ENCODE results near the gene EBI3. TPM values are rescaled to one million over a fixed set of nuclear protein-coding genes. Genes with fewer than 3 reads are reported as not detected.
"Not testable (repeated sequence)": the region's sequence is repeated elsewhere in the genome, so short reads cannot be mapped to it uniquely, and the experiment has no call there.

EBI3 gene
- total RNA-seq, 1 experiment from 2014 or later, result 0.68 TPM

- no peak for TF ChIP-seq CTCF (IDR thresholded peaks at IDR 0.05; ENCODE audit: insufficient read depth in 1 of 2, low read depth in 1 of 2, low read length in 1 of 2, severe bottlenecking in 1 of 2, unreplicated experiment in 1 of 2)
- no peaks in the 10 kb centered on the region for H3K27me3 Mint-ChIP-seq (ENCODE audit: insufficient read depth, unreplicated experiment)
- no peaks in the 10 kb centered on the region for H3K36me3 Mint-ChIP-seq (ENCODE audit: insufficient read depth, unreplicated experiment)
- H3K27ac Mint-ChIP-seq (ENCODE audit: unreplicated experiment), result no peak overlapping the region
- CTCF ChIA-PET, result interaction anchor here (0.6 kb wide), 1 partner anchor 247 kb away, joined by 4 read pairs; no protein-coding TSS in a partner anchor
- Histone ChIP-seq H3K4me3 (ENCODE audit: low read depth, low read length) (no peak overlapping the region), H3K36me3 (ENCODE audit: control insufficient read depth, insufficient read depth, low read length) (no peaks in the 10 kb centered on the region), H3K9me3 (no peaks in the 10 kb centered on the region), H3K4me1 (peaks cover under 1% of the 10 kb centered on the region; the same call in 1 of the 2 replicates), H3K27me3 (replicated peaks; ENCODE audit: control insufficient read depth, insufficient read depth, low read length) (no peaks in the 10 kb centered on the region)
- BruUV-seq (replicated peaks), result no TSS peak
- no peaks in the 10 kb centered on the region for H3K9me3 Mint-ChIP-seq (ENCODE audit: unreplicated experiment)
- DNase-seq, result no peak
- no peak overlapping the region for H3K4me3 Mint-ChIP-seq (ENCODE audit: unreplicated experiment)
- intact Hi-C loops (cut with micrococcal nuclease; ENCODE audit: unreplicated experiment), result no loop called here
- POLR2A ChIA-PET, result no interaction called here
- H3K4me1 Mint-ChIP-seq (ENCODE audit: low read depth, unreplicated experiment), result peaks cover 12% of the 10 kb centered on the region
These were observed 5.5 kb downstream of the EBI3 start for GRCh38 chr19:4234862-4235201.

- H3K9me3 ChIP-seq; H3K36me3 ChIP-seq (ENCODE audit: control insufficient read depth, insufficient read depth, low read length); H3K4me3 ChIP-seq (ENCODE audit: low read depth, low read length); H3K27me3 Mint-ChIP-seq (ENCODE audit: insufficient read depth, unreplicated experiment); H3K27ac Mint-ChIP-seq (ENCODE audit: unreplicated experiment); H3K36me3 Mint-ChIP-seq (ENCODE audit: insufficient read depth, unreplicated experiment); CTCF ChIA-PET; POLR2A ChIA-PET; DNase-seq; intact Hi-C loops (cut with micrococcal nuclease; ENCODE audit: unreplicated experiment); H3K4me1 ChIP-seq; H3K4me3 Mint-ChIP-seq (ENCODE audit: unreplicated experiment); BruUV-seq (replicated peaks); H3K9me3 Mint-ChIP-seq (ENCODE audit: unreplicated experiment); H3K27me3 ChIP-seq (replicated peaks; ENCODE audit: control insufficient read depth, insufficient read depth, low read length): not testable (repeated sequence)
- H3K4me1 Mint-ChIP-seq (ENCODE audit: low read depth, unreplicated experiment), result peaks cover 12% of the 10 kb centered on the region
These were observed 8.2 kb downstream of the EBI3 start for GRCh38 chr19:4237510-4237909.

- BruUV-seq (replicated peaks), result no TSS peak
- peaks cover 12% of the 10 kb centered on the region for H3K4me1 Mint-ChIP-seq (ENCODE audit: low read depth, unreplicated experiment)
- H3K9me3 Mint-ChIP-seq (ENCODE audit: unreplicated experiment), result no peaks in the 10 kb centered on the region
- no peaks in the 10 kb centered on the region for H3K36me3 Mint-ChIP-seq (ENCODE audit: insufficient read depth, unreplicated experiment)
- no peaks in the 10 kb centered on the region for H3K27me3 Mint-ChIP-seq (ENCODE audit: insufficient read depth, unreplicated experiment)
- no peak for DNase-seq
- no peak for TF ChIP-seq CTCF (IDR thresholded peaks at IDR 0.05; ENCODE audit: insufficient read depth in 1 of 2, low read depth in 1 of 2, low read length in 1 of 2, severe bottlenecking in 1 of 2, unreplicated experiment in 1 of 2)
- intact Hi-C loops (cut with micrococcal nuclease; ENCODE audit: unreplicated experiment), result no loop called here
- no peak overlapping the region for H3K27ac Mint-ChIP-seq (ENCODE audit: unreplicated experiment)
- Histone ChIP-seq H3K4me1 (no peaks in the 10 kb centered on the region), H3K9me3 (0 out of 2 replicates have a peak, but pooled peaks cover 3% of the 10 kb centered on the region), H3K27me3 (replicated peaks; ENCODE audit: control insufficient read depth, insufficient read depth, low read length) (no peaks in the 10 kb centered on the region), H3K4me3 (ENCODE audit: low read depth, low read length) (no peak overlapping the region), H3K36me3 (ENCODE audit: control insufficient read depth, insufficient read depth, low read length) (no peaks in the 10 kb centered on the region)
- H3K4me3 Mint-ChIP-seq (ENCODE audit: unreplicated experiment), result no peak overlapping the region
- CTCF ChIA-PET, result no interaction called here
- POLR2A ChIA-PET, result no interaction called here
These were observed 9.5 kb downstream of the EBI3 start for GRCh38 chr19:4238831-4239230.

- no peak overlapping the region for H3K27ac Mint-ChIP-seq (ENCODE audit: unreplicated experiment)
These were observed 12.6 kb downstream of the EBI3 start for GRCh38 chr19:4241824-4242430.

More at GRCh38 chr19:4241824-4242430, 12.6 kb downstream of the EBI3 start:
- Mint-ChIP-seq H3K9me3 (ENCODE audit: unreplicated experiment) (no peaks in the 10 kb centered on the region), H3K4me1 (ENCODE audit: low read depth, unreplicated experiment) (peaks cover 8% of the 10 kb centered on the region), H3K4me3 (ENCODE audit: unreplicated experiment) (no peak overlapping the region), H3K36me3 (ENCODE audit: insufficient read depth, unreplicated experiment) (peaks cover 4% of the 10 kb centered on the region), H3K27me3 (ENCODE audit: insufficient read depth, unreplicated experiment) (no peaks in the 10 kb centered on the region)
- 0 out of 2 replicates have a peak, but pooled peaks cover 3% of the 10 kb centered on the region for H3K9me3 ChIP-seq
- no peaks in the 10 kb centered on the region for H3K27me3 ChIP-seq (replicated peaks; ENCODE audit: control insufficient read depth, insufficient read depth, low read length)
- no peaks in the 10 kb centered on the region for H3K4me1 ChIP-seq
- DNase-seq, result no peak
- CTCF ChIA-PET, result no interaction called here
- BruUV-seq (replicated peaks), result no TSS peak
- POLR2A ChIA-PET, result no interaction called here
- TF ChIP-seq CTCF (IDR thresholded peaks at IDR 0.05; ENCODE audit: insufficient read depth in 1 of 2, low read depth in 1 of 2, low read length in 1 of 2, severe bottlenecking in 1 of 2, unreplicated experiment in 1 of 2), result no peak
- no peaks in the 10 kb centered on the region for H3K36me3 ChIP-seq (ENCODE audit: control insufficient read depth, insufficient read depth, low read length)
- no peak overlapping the region for H3K4me3 ChIP-seq (ENCODE audit: low read depth, low read length)
- intact Hi-C loops (cut with micrococcal nuclease; ENCODE audit: unreplicated experiment), result no loop called here

Data from Caco-2 (cell line).